K562 (cell line): ENCODE results near the gene VWA1. TPM values are rescaled to one million over a fixed set of nuclear protein-coding genes. Genes with fewer than 3 reads are reported as not detected.

Source experiments
- ARID1B ChIP-seq: fragments of 450-650 bp; IDR thresholded peaks from 2 replicates; pipeline ENCODE4 v1.6.1; 2016; ENCODE audit warnings: antibody characterized with exemption, mild to moderate bottlenecking, inconsistent platforms
- BCOR ChIP-seq: fragments of 450-650 bp; IDR thresholded peaks from 2 replicates; pipeline ENCODE4 v1.6.1; 2016
- CREM ChIP-seq: IDR thresholded peaks from 2 replicates; pipeline ENCODE4 v1.6.1; 2014; ENCODE audit warnings: antibody characterized with exemption, low read depth
- HDAC2 ChIP-seq: fragments of 450-650 bp; IDR thresholded peaks from 2 replicates; pipeline ENCODE4 v1.6.1; 2016; ENCODE audit warnings: mild to moderate bottlenecking
- KLF13 ChIP-seq: fragments of 450-650 bp; IDR thresholded peaks from 2 replicates; pipeline ENCODE4 v1.6.1; 2016; ENCODE audit warnings: missing genetic modification characterization, low read depth, mild to moderate bottlenecking, missing compliant biosample characterization, moderate library complexity, borderline replicate concordance
- MEIS2 ChIP-seq: fragments of 450-650 bp; IDR thresholded peaks from 2 replicates; pipeline ENCODE4 v1.6.1; 2014; ENCODE audit warnings: mild to moderate bottlenecking; ENCODE audit not compliant: partially characterized antibody
- MTF1 ChIP-seq: fragments of 250-450 bp; sonication (Bioruptor Pico); IDR thresholded peaks from 2 replicates; pipeline ENCODE4 v1.9.0; 2021; ENCODE audit warnings: moderate library complexity, mild to moderate bottlenecking, inconsistent platforms, borderline replicate concordance
- NCOA1 ChIP-seq: fragments of 450-650 bp; IDR thresholded peaks from 2 replicates; pipeline ENCODE4 v1.6.1; 2016; ENCODE audit warnings: low read depth
- PHF8 ChIP-seq: fragments of 200-600 bp; sonication (generic); IDR thresholded peaks from 2 replicates; pipeline ENCODE4 v1.6.1; 2012; ENCODE audit warnings: mixed run types, mild to moderate bottlenecking, inconsistent platforms, low read length, moderate library complexity, borderline replicate concordance
- RBFOX2 ChIP-seq: fragments of 200-400 bp; formaldehyde crosslinking; IDR thresholded peaks from 2 replicates; pipeline ENCODE4 v1.6.1; 2017; ENCODE audit warnings: low read depth, mild to moderate bottlenecking, low read length, moderate library complexity
- RHOXF2B ChIP-seq: fragments of 250-450 bp; sonication (Bioruptor Pico); conservative IDR thresholded peaks from 2 replicates; pipeline ENCODE4 v1.5.1; 2021
- SMAD2 ChIP-seq: fragments of 150-350 bp; IDR thresholded peaks from 2 replicates; pipeline ENCODE4 v1.6.1; 2014; ENCODE audit warnings: low read depth, mild to moderate bottlenecking, low read length
- SMARCA4 ChIP-seq: fragments of 450-650 bp; IDR thresholded peaks from 2 replicates; pipeline ENCODE4 v1.6.1; 2016
- ZNF121 ChIP-seq: sonication (generic); formaldehyde crosslinking; conservative IDR thresholded peaks from 2 replicates; pipeline ENCODE4 v1.8.0; 2022; ENCODE audit warnings: missing genetic modification reagents
- ZNF124 ChIP-seq: sonication (generic); formaldehyde crosslinking; IDR thresholded peaks from 2 replicates; pipeline ENCODE4 v1.8.1; 2022; ENCODE audit warnings: missing genetic modification reagents
- ZNF282 ChIP-seq: sonication (generic); formaldehyde crosslinking; IDR thresholded peaks from 2 replicates; pipeline ENCODE4 v1.8.1; 2023; ENCODE audit warnings: missing genetic modification reagents
- ZNF384 ChIP-seq: IDR thresholded peaks from 2 replicates; pipeline ENCODE4 v1.6.1; 2012; ENCODE audit warnings: low read depth, low read length, improper control_type of control experiment
- ZNF699 ChIP-seq: fragments of 250-450 bp; sonication (Bioruptor Pico); IDR thresholded peaks from 2 replicates; pipeline ENCODE4 v1.8.0; 2021; ENCODE audit warnings: mild to moderate bottlenecking, moderate library complexity; ENCODE audit not compliant: insufficient replicate concordance
- polyA plus RNA-seq, 8 experiments: library from polyadenylated mRNA; depleted of rRNA in 4 of 8; stranded (reverse) in 5 of 8; unstranded in 3 of 8; fragments of >200 nt; fragmentation: Nextera tagmentation in 2 of 8; fragmentation: Illumina TruSeq in 1 of 8; extraction: Ambion mirVana in 2 of 8; extraction: Trizol in 1 of 8; gene quantifications; 2 replicates each; pipeline versions ENCODE4 v1.2.1 to v1.2.3, GENCODE V29; 2011 to 2014; ENCODE audit warnings: inconsistent platforms in 1 of 8, missing spikeins in 1 of 8
- total RNA-seq, 7 experiments: library from RNA; depleted of rRNA in 6 of 7; stranded (reverse); fragments of >200 nt in 6 of 7; fragmentation: Illumina TruSeq in 2 of 7; extraction: Trizol in 2 of 7; gene quantifications; 2 replicates each; pipeline versions ENCODE4 v1.2.1 to v1.2.3, GENCODE V29; 2011 to 2021; ENCODE audit warnings: low replicate concordance in 1 of 7
- TF ChIP-seq, protein P1 (sequence below): sonication (generic); formaldehyde crosslinking; IDR thresholded peaks from 2 replicates; pipeline ENCODE4 v1.8.0; 2022; ENCODE audit warnings: mild to moderate bottlenecking, missing genetic modification reagents
- TF ChIP-seq, protein P2 (sequence below): sonication (generic); formaldehyde crosslinking; IDR thresholded peaks from 2 replicates; pipeline ENCODE4 v1.8.0; 2023; ENCODE audit warnings: mild to moderate bottlenecking, missing genetic modification reagents
- TF ChIP-seq, protein P3 (sequence below): fragments of 450-650 bp; IDR thresholded peaks from 2 replicates; pipeline ENCODE4 v1.6.1; 2016; ENCODE audit warnings: low read depth, mild to moderate bottlenecking, moderate library complexity

Gene VWA1
- total and polyA plus RNA-seq, 9 of the 15 experiments (the other 6 are each of a cell fraction or from before 2014, with no cell fraction given) = 0.01 to 6.4 (median 0.85) TPM

DNA sequence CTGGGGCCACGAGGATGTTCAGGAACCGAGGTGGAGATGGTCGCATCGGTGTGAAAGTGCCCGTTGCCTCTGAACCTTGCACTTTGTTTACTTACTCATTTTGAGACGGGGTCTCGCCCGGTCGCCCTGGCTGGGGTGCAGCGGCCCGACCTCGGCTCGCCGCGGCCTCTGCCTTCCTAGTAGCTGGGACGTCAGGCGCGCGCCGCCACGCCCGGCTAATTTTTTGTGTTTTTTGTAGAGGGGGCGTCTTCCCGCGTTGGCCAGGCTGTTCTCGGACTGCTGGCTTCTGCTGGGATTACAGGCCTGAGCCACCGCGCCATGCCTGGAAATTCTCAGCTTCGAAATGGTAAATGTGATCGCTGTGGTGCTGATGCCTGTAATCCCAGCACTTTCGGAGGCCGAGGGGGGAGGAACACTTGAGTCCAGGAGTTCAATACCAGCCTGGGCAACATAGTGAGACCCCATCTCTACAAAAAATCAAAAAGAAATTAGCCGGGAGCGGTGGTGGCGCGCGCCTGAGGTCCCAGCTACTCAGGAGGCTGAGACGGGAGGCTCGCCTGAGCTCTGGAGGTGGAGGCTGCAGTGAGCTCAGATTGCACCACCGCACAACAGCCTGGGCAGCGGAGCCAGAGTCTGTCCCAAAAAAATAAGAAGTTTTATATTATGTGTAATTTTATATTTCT, 27.7 kb upstream of the VWA1 start (continued):
- TF ChIP-seq, protein P1, sequence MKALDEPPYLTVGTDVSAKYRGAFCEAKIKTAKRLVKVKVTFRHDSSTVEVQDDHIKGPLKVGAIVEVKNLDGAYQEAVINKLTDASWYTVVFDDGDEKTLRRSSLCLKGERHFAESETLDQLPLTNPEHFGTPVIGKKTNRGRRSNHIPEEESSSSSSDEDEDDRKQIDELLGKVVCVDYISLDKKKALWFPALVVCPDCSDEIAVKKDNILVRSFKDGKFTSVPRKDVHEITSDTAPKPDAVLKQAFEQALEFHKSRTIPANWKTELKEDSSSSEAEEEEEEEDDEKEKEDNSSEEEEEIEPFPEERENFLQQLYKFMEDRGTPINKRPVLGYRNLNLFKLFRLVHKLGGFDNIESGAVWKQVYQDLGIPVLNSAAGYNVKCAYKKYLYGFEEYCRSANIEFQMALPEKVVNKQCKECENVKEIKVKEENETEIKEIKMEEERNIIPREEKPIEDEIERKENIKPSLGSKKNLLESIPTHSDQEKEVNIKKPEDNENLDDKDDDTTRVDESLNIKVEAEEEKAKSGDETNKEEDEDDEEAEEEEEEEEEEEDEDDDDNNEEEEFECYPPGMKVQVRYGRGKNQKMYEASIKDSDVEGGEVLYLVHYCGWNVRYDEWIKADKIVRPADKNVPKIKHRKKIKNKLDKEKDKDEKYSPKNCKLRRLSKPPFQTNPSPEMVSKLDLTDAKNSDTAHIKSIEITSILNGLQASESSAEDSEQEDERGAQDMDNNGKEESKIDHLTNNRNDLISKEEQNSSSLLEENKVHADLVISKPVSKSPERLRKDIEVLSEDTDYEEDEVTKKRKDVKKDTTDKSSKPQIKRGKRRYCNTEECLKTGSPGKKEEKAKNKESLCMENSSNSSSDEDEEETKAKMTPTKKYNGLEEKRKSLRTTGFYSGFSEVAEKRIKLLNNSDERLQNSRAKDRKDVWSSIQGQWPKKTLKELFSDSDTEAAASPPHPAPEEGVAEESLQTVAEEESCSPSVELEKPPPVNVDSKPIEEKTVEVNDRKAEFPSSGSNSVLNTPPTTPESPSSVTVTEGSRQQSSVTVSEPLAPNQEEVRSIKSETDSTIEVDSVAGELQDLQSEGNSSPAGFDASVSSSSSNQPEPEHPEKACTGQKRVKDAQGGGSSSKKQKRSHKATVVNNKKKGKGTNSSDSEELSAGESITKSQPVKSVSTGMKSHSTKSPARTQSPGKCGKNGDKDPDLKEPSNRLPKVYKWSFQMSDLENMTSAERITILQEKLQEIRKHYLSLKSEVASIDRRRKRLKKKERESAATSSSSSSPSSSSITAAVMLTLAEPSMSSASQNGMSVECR = peak; percentile 17; the same call in 1 of the 2 replicates
- TF ChIP-seq KLF13 (tag) (0 out of 2 replicates have a peak, but pooled peaks have one; percentile 58), MTF1 (CRISPR knock-in tag) (no peak), NCOA1 (no peak), RHOXF2B (CRISPR knock-in tag) (no peak), ZNF699 (CRISPR knock-in tag) (no peak), MEIS2 (no peak), HDAC2 (peak; percentile 55; the same call in 1 of the 2 replicates), ZNF384 (peak; percentile 27; the same call in 1 of the 2 replicates), SMAD2 (no peak), SMARCA4 (no peak), PHF8 (no peak), ZNF121 (CRISPR knock-in tag) (peak; percentile 90), BCOR (peak; percentile 82), ARID1B (no peak), CREM (0 out of 2 replicates have a peak, but pooled peaks have one; percentile 8), ZNF282 (no peak; the same call in 1 of the 2 replicates), RBFOX2 (peak; percentile 88), ZNF124 (CRISPR knock-in tag) (no peak)
- TF ChIP-seq, protein P2, sequence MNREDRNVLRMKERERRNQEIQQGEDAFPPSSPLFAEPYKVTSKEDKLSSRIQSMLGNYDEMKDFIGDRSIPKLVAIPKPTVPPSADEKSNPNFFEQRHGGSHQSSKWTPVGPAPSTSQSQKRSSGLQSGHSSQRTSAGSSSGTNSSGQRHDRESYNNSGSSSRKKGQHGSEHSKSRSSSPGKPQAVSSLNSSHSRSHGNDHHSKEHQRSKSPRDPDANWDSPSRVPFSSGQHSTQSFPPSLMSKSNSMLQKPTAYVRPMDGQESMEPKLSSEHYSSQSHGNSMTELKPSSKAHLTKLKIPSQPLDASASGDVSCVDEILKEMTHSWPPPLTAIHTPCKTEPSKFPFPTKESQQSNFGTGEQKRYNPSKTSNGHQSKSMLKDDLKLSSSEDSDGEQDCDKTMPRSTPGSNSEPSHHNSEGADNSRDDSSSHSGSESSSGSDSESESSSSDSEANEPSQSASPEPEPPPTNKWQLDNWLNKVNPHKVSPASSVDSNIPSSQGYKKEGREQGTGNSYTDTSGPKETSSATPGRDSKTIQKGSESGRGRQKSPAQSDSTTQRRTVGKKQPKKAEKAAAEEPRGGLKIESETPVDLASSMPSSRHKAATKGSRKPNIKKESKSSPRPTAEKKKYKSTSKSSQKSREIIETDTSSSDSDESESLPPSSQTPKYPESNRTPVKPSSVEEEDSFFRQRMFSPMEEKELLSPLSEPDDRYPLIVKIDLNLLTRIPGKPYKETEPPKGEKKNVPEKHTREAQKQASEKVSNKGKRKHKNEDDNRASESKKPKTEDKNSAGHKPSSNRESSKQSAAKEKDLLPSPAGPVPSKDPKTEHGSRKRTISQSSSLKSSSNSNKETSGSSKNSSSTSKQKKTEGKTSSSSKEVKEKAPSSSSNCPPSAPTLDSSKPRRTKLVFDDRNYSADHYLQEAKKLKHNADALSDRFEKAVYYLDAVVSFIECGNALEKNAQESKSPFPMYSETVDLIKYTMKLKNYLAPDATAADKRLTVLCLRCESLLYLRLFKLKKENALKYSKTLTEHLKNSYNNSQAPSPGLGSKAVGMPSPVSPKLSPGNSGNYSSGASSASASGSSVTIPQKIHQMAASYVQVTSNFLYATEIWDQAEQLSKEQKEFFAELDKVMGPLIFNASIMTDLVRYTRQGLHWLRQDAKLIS (CRISPR knock-in tag) = peak; percentile 91
- TF ChIP-seq, protein P3, sequence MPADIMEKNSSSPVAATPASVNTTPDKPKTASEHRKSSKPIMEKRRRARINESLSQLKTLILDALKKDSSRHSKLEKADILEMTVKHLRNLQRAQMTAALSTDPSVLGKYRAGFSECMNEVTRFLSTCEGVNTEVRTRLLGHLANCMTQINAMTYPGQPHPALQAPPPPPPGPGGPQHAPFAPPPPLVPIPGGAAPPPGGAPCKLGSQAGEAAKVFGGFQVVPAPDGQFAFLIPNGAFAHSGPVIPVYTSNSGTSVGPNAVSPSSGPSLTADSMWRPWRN = no peak
